Measurements from ENCODE around the gene NDUFB2. TPM values are rescaled to one million over a fixed set of nuclear protein-coding genes. Genes with fewer than 3 reads are reported as not detected.
A peak's percentile ranks its signal among the peaks of the same experiment; 100 is the strongest.
"Not testable (repeated sequence)": the region's sequence is repeated elsewhere in the genome, so short reads cannot be mapped to it uniquely, and the experiment has no call there.

NDUFB2 gene
- total and polyA plus RNA-seq, 8 donors: 127 to 242 (median 144) TPM

- DNase-seq (no peak), ATAC-seq (peak; percentile 13)
- intact Hi-C loops (cut with DNase I): no loop called here
- Histone ChIP-seq H3K4me1 (peaks cover 0 to 15% of the 10 kb centered on the region in 2 donors), H3K27me3 (no peaks in the 10 kb centered on the region), H3K9me3 (no peaks in the 10 kb centered on the region), H3K36me3 (no peaks in the 10 kb centered on the region), H3K4me3 (no peak overlapping the region), H3K27ac (no peak overlapping the region)
- TF ChIP-seq, protein P1, sequence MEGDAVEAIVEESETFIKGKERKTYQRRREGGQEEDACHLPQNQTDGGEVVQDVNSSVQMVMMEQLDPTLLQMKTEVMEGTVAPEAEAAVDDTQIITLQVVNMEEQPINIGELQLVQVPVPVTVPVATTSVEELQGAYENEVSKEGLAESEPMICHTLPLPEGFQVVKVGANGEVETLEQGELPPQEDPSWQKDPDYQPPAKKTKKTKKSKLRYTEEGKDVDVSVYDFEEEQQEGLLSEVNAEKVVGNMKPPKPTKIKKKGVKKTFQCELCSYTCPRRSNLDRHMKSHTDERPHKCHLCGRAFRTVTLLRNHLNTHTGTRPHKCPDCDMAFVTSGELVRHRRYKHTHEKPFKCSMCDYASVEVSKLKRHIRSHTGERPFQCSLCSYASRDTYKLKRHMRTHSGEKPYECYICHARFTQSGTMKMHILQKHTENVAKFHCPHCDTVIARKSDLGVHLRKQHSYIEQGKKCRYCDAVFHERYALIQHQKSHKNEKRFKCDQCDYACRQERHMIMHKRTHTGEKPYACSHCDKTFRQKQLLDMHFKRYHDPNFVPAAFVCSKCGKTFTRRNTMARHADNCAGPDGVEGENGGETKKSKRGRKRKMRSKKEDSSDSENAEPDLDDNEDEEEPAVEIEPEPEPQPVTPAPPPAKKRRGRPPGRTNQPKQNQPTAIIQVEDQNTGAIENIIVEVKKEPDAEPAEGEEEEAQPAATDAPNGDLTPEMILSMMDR (IDR thresholded peaks at IDR 0.05): no peak
Measured at GRCh38 chr7:140661124-140661523, 35.4 kb upstream of the NDUFB2 start.

- H3K4me3 ChIP-seq; H3K9me3 ChIP-seq; H3K4me1 ChIP-seq; H3K36me3 ChIP-seq; H3K27ac ChIP-seq; intact Hi-C loops (cut with DNase I); H3K27me3 ChIP-seq; DNase-seq; ATAC-seq: not testable (repeated sequence)
Measured at GRCh38 chr7:140662938-140663337, 33.6 kb upstream of the NDUFB2 start.

DNA sequence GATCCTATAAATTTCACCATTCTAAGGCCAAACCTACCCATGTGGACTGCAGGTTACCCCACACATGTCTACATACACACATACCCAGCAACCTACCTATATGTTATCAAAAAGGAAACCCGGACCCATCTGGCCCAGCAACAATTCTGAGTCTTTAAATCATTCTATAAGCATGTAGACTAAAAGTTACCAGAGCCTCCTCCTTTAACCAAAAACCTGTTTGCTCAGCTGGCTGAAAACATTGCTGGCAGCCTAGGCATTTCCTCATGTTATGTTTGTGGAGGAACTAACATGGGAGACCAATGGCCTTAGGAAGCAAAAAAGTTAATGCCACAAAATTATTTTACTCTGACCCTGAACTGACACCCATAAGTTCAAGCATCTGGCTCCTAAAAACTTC lies 29.0 kb upstream of the NDUFB2 start:
- peaks cover 0 to 5% of the 10 kb centered on the region in 2 donors for H3K4me1 ChIP-seq
- ATAC-seq (no peak), DNase-seq (no peak)
- TF ChIP-seq, protein P1 (IDR thresholded peaks at IDR 0.05): no peak
- H3K27ac ChIP-seq: no peak overlapping the region
- intact Hi-C loops (cut with DNase I): no loop called here
- no peaks in the 10 kb centered on the region for H3K27me3 ChIP-seq
- H3K36me3 ChIP-seq: no peaks in the 10 kb centered on the region
- no peak overlapping the region for H3K4me3 ChIP-seq
- no peaks in the 10 kb centered on the region for H3K9me3 ChIP-seq

GRCh38 chr7:140668641-140669040 lies 27.9 kb upstream of the NDUFB2 start:
- Histone ChIP-seq H3K4me3 (no peak overlapping the region), H3K4me1 (peaks cover 0 to 12% of the 10 kb centered on the region in 2 donors), H3K36me3 (no peaks in the 10 kb centered on the region), H3K27ac (no peak overlapping the region), H3K27me3 (no peaks in the 10 kb centered on the region), H3K9me3 (no peaks in the 10 kb centered on the region)
- TF ChIP-seq, protein P1 (IDR thresholded peaks at IDR 0.05): no peak
- ATAC-seq (no peak), DNase-seq (no peak)
- intact Hi-C loops (cut with DNase I): no loop called here

DNA sequence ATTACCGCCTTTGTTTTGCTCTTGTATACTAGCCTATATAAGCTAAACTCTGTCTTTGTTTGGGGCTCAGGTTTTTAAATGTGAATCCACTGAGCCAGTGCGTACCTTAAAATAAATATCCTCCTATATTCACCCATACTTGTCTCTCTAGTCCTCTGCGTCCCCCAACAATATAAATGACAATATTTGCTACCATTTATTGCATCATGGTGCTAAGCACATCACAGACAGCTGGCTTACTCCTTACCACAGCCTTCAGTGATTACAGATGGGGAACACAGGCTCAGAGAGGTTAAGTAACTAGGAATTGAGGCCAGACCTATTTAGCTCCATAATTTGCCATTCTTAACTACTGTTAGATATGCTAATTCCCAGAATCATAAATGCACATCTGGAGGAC lies 27.2 kb upstream of the NDUFB2 start:
- H3K36me3 ChIP-seq: no peaks in the 10 kb centered on the region
- TF ChIP-seq, protein P1 (IDR thresholded peaks at IDR 0.05): no peak
- no peak overlapping the region for H3K27ac ChIP-seq
- peaks cover 3 to 19% of the 10 kb centered on the region in 2 donors for H3K4me1 ChIP-seq
- DNase-seq: no peak
- intact Hi-C loops (cut with DNase I): no loop called here
- H3K4me3 ChIP-seq: no peak overlapping the region
- no peaks in the 10 kb centered on the region for H3K27me3 ChIP-seq
- H3K9me3 ChIP-seq: no peaks in the 10 kb centered on the region
- ATAC-seq: no peak

GRCh38 chr7:140669862-140670261 lies 26.6 kb upstream of the NDUFB2 start:
- H3K4me3 ChIP-seq; H3K9me3 ChIP-seq; H3K27me3 ChIP-seq; intact Hi-C loops (cut with DNase I); DNase-seq; ATAC-seq; H3K36me3 ChIP-seq; H3K27ac ChIP-seq: not testable (repeated sequence)
- peaks cover 3 to 24% of the 10 kb centered on the region in 2 donors for H3K4me1 ChIP-seq
